ENCODE results near the gene TAL1.
"Not testable (repeated sequence)": the region's sequence is repeated elsewhere in the genome, so short reads cannot be mapped to it uniquely, and the experiment has no call there.

Gene TAL1

GRCh38 chr1:47201179-47201578, 30.8 kb downstream of the TAL1 start:
- Histone ChIP-seq H3K36me3 (replicated peaks; ENCODE audit: insufficient read depth, low read length) (no peaks in the 10 kb centered on the region), H3K79me2 (ENCODE audit: low read length) (no peaks in the 10 kb centered on the region), H4K20me1 (ENCODE audit: insufficient read depth, low read length) (no peaks in the 10 kb centered on the region), H3K4me2 (ENCODE audit: low read depth, low read length) (no peak overlapping the region), H3K9me2 (replicated peaks; ENCODE audit: insufficient read depth, low read length) (no peaks in the 10 kb centered on the region), H3F3A (ENCODE audit: insufficient read depth, low read length) (no peaks in the 10 kb centered on the region), H3K9ac (ENCODE audit: low read length) (no peak overlapping the region), H3K4me1 (ENCODE audit: low read length) (no peaks in the 10 kb centered on the region), H3K9me3 (replicated peaks; ENCODE audit: insufficient read depth, low read length) (no peaks in the 10 kb centered on the region), H3K27ac (ENCODE audit: low read length) (no peak overlapping the region), H2AFZ (ENCODE audit: low read length) (no peak overlapping the region), H3K27me3 (replicated peaks; ENCODE audit: insufficient read depth, low read length) (no peaks in the 10 kb centered on the region), H3K4me3 (ENCODE audit: low read length) (no peak overlapping the region)
- TF ChIP-seq EZH2 (optimal IDR thresholded peaks at IDR 0.05; ENCODE audit: low read depth, low read length) (no peak), CTCF (IDR thresholded peaks at IDR 0.05; ENCODE audit: low read length) (no peak), EZH2phosphoT487 (IDR thresholded peaks at IDR 0.05; ENCODE audit: low read length) (no peak)
- DNase-seq, result no peak

GRCh38 chr1:47198214-47198613, 33.8 kb downstream of the TAL1 start:
- H3K9me2 ChIP-seq (replicated peaks; ENCODE audit: insufficient read depth, low read length), result no peaks in the 10 kb centered on the region
- no peaks in the 10 kb centered on the region for H3K9me3 ChIP-seq (replicated peaks; ENCODE audit: insufficient read depth, low read length)
- no peak for DNase-seq
- H3F3A ChIP-seq (ENCODE audit: insufficient read depth, low read length), result no peaks in the 10 kb centered on the region
- H2AFZ ChIP-seq (ENCODE audit: low read length), result no peak overlapping the region
- no peaks in the 10 kb centered on the region for H3K27me3 ChIP-seq (replicated peaks; ENCODE audit: insufficient read depth, low read length)
- TF ChIP-seq EZH2 (optimal IDR thresholded peaks at IDR 0.05; ENCODE audit: low read depth, low read length) (no peak), EZH2phosphoT487 (IDR thresholded peaks at IDR 0.05; ENCODE audit: low read length) (no peak), CTCF (IDR thresholded peaks at IDR 0.05; ENCODE audit: low read length) (no peak)
- H3K4me3 ChIP-seq (ENCODE audit: low read length), result no peak overlapping the region
- no peak overlapping the region for H3K9ac ChIP-seq (ENCODE audit: low read length)
- no peak overlapping the region for H3K27ac ChIP-seq (ENCODE audit: low read length)
- no peaks in the 10 kb centered on the region for H3K4me1 ChIP-seq (ENCODE audit: low read length)
- H3K4me2 ChIP-seq (ENCODE audit: low read depth, low read length), result no peak overlapping the region
- H4K20me1 ChIP-seq (ENCODE audit: insufficient read depth, low read length), result no peaks in the 10 kb centered on the region
- no peaks in the 10 kb centered on the region for H3K79me2 ChIP-seq (ENCODE audit: low read length)
- H3K36me3 ChIP-seq (replicated peaks; ENCODE audit: insufficient read depth, low read length), result no peaks in the 10 kb centered on the region

- Histone ChIP-seq H3K27me3 (replicated peaks; ENCODE audit: insufficient read depth, low read length) (no peaks in the 10 kb centered on the region), H3K9me2 (replicated peaks; ENCODE audit: insufficient read depth, low read length) (no peaks in the 10 kb centered on the region), H4K20me1 (ENCODE audit: insufficient read depth, low read length) (no peaks in the 10 kb centered on the region), H2AFZ (ENCODE audit: low read length) (no peak overlapping the region), H3K4me1 (ENCODE audit: low read length) (no peaks in the 10 kb centered on the region), H3K9me3 (replicated peaks; ENCODE audit: insufficient read depth, low read length) (no peaks in the 10 kb centered on the region), H3K4me2 (ENCODE audit: low read depth, low read length) (no peak overlapping the region), H3K9ac (ENCODE audit: low read length) (no peak overlapping the region), H3F3A (ENCODE audit: insufficient read depth, low read length) (no peaks in the 10 kb centered on the region), H3K79me2 (ENCODE audit: low read length) (no peaks in the 10 kb centered on the region), H3K27ac (ENCODE audit: low read length) (no peak overlapping the region), H3K4me3 (ENCODE audit: low read length) (no peak overlapping the region), H3K36me3 (replicated peaks; ENCODE audit: insufficient read depth, low read length) (no peaks in the 10 kb centered on the region)
- no peak for TF ChIP-seq EZH2 (optimal IDR thresholded peaks at IDR 0.05; ENCODE audit: low read depth, low read length)
- TF ChIP-seq CTCF (IDR thresholded peaks at IDR 0.05; ENCODE audit: low read length), result no peak
- no peak for TF ChIP-seq EZH2phosphoT487 (IDR thresholded peaks at IDR 0.05; ENCODE audit: low read length)
- DNase-seq, result no peak
Measured at GRCh38 chr1:47196622-47197021, 35.4 kb downstream of the TAL1 start.

GRCh38 chr1:47195981-47196380, 36.0 kb downstream of the TAL1 start:
- H3K9me2 ChIP-seq (replicated peaks; ENCODE audit: insufficient read depth, low read length); H3K9me3 ChIP-seq (replicated peaks; ENCODE audit: insufficient read depth, low read length); H3K79me2 ChIP-seq (ENCODE audit: low read length); DNase-seq; H4K20me1 ChIP-seq (ENCODE audit: insufficient read depth, low read length); H3K4me1 ChIP-seq (ENCODE audit: low read length); H3K4me2 ChIP-seq (ENCODE audit: low read depth, low read length); H3F3A ChIP-seq (ENCODE audit: insufficient read depth, low read length); H3K36me3 ChIP-seq (replicated peaks; ENCODE audit: insufficient read depth, low read length); H3K27ac ChIP-seq (ENCODE audit: low read length); H3K4me3 ChIP-seq (ENCODE audit: low read length); H3K9ac ChIP-seq (ENCODE audit: low read length); H2AFZ ChIP-seq (ENCODE audit: low read length); H3K27me3 ChIP-seq (replicated peaks; ENCODE audit: insufficient read depth, low read length): not testable (repeated sequence)

Measured in MM.1S (cell line).